Activated CD8-positive, alpha-beta memory T cell treated with anti-CD3 and anti-CD28 coated beads, Interleukin-2, amount 50 U/mL, for 1 hour (primary cell): ENCODE results near the gene WIPF3.

Experiments
- DNase-seq: peaks from one replicate; pipeline ENCODE4 v3.0.0-alpha.2; 2020; ENCODE audit errors: extremely low read depth

Gene WIPF3

DNA sequence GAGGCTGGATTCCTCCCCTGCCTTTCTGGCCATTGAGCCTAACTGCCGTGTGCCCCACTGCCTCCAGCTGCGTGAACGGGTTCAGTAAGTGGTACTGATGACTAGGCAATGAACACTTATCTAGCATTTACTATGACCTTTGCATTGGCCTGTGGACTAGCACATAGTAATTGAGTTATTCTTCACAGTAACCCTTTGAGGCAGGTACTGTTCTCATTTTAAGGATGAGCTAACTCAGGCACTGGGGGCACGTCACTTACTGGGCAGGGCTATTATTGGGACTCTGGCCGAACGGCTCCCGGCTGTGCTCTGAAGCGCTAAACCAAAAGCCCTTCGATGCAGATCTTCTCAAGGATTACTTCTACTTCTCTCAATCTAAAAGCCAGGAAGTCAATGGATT lies 38.3 kb downstream of the WIPF3 start:
- DNase-seq: no peak

DNA sequence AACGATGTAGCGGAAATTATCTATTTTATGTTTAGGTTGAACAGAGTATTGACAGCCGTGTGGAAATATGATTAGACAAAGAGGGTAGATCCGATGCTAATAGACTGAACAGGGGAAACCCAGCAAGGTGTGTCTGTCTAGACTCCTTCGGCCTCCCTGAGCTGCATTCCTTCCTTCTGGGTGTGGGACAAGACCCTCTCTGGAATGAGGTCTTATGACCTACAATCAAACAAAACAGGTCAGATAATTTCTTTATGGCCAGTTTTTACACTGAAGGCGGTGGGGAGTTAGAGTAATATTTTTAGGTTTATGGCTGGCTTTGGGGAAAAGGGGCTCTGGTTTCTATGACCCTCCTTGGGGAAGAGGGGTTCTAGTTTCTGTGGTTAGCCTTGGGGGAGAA lies 41.2 kb downstream of the WIPF3 start:
- no peak for DNase-seq

DNA sequence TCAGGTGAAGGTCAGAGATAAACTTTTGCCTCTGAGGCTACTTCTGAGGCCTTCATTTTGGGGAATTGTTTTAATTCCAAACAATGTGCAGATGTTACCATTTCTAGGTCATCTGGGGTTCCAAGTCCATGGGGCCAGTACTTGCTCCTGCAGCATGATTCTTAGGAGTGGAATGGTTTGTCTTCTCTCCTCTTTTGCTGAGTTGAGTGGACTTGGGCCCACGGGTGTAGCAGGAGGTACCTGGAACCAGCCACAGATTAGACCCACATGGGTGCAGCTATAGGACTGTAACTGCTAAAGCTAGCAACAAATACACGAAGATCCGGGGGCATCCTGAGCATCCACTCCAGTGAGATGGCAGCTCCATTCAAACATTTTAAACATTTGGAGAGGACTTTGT lies 41.6 kb downstream of the WIPF3 start:
- no peak for DNase-seq

DNA sequence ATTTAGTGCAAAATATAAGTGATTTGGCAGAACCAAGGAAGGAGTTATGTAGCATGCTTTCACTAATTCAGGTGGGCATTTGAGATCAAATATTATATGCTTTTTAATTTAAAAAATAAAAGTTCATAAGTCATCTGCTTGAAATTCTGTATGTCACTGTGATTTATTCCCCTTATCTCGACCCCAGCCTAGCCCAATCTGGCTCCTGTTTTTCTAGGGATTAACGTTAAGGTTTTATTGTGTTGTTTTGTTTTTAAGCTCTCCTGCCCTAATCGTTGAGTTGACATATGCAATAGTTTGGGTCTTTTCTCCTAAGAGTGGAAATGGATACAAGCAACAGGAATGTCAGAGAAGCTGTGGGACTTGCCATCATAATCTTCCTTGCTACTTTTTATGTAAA lies 42.6 kb downstream of the WIPF3 start:
- DNase-seq: no peak

DNA sequence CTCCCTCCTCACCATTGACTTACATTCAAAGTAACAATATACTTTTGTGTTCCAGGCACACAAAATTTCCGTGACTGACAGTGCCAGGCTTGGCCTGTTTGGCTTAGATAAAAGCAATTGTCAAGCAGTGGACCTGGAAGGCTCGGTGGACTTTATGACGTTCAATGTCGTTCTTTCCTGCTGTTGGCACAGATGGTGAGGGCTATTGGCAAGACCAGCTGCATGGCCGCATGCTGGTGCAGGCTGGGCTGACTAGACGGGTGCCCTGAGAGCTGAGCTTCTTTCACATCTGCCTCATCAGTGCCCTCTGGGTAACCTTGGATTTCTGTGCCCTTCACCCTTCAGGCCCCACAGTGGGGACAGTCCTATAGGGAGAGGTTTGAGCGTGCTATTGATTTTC lies 45.2 kb downstream of the WIPF3 start:
- DNase-seq: no peak

DNA sequence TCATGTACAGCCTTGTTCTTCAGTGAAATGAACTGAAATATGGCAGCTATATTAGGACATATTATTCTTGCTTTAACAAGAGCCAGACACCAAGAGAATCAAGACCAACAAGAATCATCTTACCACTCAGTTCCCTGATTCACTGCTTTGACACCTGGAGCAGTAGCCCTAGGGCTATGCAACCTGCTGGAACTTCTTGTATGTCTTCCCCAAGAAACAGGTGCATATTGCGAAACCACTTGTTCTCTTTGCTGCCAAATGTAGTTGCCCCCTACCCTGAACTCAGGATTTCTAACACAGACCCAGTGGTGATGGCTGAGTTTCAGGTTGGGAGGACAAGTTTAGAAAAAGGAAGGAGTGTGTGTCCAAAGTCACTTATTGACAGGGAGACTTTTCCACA lies 46.1 kb downstream of the WIPF3 start:
- no peak for DNase-seq

DNA sequence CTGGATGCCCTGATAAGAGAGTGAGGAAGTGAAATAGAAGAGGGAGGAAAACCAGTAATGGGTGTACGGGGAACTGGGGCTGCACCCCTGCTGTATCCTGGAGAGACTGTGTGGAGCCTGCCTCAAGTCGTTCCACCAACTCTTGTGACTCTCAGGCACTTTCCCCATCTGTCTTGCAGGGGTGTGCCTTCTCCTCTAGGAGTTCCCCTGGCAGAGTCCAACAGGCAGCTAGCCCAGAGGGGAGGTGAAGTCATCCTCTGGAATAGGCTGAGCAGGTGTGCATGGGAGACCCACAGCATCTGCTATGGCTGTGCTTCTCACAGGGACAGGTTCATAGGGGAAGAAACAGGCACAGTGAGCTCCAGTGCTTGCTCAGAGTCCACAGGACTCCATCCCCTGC lies 46.8 kb downstream of the WIPF3 start:
- no peak for DNase-seq

DNA sequence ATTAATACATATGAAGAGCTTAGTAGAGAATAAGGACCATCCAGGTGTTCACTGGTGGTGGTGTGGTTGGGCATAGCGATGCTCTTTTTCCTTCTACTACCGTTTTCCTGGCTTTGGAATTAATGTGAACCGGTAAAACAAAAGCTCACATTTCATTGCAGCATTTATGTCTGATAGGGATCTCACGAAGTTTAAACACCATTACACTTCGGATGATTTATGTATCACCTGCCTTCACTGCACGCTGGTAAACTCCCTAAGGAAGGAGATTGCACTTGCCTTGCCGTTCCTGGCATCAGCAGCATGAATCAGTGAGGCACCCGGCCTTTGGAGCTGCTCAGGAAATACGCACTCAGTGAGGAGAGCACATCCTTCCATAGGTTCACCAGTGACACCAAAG lies 47.5 kb downstream of the WIPF3 start:
- no peak for DNase-seq

DNA sequence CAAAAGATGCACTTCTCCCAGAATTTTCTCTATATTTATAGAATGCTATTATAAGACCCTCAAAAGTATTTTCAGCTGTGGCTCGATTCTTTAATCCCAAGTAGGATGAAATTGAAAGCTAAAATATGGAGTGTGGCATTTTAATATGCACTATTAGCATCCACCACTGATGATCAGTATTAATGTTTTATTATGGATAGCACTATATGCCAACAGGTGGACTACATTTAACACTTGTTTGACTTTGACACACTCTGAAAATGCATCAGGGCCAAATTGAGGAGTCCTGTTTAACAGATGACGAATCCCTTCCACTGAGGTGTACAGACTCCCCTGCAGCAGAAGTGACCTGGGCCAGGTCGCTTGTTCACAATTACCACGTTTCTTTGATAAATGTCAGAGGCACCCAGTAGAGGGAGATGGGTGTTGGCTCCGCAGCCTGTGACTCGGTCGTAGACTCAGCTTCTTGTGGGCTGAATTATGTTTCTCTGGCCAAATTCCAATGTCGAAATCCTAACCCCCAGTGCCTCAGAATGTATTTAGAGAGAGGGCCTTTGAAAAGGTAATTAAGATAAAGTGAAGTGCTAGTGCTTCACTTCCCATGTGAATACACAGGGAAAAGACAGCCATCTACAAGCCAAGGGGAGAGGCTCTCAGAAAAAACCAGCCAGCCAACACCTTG lies 48.1 kb downstream of the WIPF3 start:
- DNase-seq: no peak

DNA sequence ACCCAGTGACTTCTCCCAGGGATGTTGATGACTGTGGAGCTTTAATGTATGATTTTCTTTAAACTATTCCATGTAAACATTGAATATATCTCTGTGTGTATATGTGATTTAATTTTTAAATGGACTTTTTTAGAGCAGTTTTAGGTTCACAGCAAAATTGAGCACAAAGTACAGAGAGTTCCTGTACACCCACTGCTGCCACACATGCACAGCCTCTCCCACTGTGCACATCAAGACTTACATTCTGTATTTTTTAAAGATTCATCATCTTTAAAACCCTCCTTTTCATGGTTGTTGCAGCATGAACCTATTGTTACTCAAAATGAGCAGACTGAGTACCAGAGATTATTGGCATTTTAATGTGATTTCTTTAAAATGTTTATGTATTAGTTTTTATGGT lies 51.3 kb downstream of the WIPF3 start:
- no peak for DNase-seq

DNA sequence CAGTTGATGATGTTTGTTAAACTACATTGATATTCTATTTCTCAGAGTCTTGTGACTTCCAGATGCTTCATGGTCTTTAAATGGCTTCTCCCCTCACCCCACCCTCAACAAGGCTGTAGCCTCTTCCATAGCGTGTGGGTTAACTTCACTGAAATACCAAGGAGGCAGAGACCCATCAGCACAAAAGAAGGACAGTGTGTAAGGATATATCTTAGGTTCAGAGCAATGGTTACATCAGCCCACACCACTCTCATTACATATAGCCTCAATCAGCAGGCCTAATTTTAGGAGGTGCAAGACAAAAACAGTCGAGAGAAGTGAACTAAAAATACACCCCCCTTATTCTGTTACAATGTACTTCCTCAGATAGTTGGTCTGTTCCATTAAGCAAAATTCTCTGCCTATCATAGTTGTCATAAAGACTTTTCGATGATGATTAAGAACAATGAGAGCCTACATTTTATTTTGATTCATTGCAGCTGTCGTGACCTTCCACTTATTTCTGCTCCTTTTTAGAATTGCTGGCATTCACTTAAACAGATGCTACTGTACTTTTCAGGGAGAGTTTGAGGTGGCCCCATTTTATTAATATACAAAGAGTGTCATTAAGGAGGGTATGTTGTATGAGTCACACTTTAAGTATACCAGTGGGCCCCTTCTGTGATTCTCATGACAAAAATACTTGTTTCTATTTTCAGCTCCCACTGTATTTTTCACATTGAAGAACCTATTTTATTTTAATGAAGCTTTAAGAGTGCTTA lies 52.1 kb downstream of the WIPF3 start:
- no peak for DNase-seq

DNA sequence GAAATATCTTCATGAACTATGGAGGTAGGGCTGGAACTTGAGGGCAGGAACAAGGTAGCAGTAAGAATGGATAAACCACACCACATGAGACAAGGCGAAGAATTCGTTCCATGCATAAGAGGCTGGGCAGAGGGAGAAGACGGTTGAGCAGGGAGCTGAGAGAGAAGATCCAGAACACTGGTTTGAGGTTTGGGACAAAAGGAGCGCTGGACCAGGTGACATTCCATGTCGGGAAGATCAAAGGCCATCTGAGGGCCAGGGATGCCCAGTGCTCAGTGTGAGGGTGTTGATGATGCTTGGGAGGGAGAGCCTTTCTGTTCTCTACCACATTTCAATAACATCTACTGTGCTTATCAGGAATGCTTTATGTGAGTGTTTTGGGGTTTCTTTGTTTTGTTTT lies 52.8 kb downstream of the WIPF3 start:
- DNase-seq: no peak

DNA sequence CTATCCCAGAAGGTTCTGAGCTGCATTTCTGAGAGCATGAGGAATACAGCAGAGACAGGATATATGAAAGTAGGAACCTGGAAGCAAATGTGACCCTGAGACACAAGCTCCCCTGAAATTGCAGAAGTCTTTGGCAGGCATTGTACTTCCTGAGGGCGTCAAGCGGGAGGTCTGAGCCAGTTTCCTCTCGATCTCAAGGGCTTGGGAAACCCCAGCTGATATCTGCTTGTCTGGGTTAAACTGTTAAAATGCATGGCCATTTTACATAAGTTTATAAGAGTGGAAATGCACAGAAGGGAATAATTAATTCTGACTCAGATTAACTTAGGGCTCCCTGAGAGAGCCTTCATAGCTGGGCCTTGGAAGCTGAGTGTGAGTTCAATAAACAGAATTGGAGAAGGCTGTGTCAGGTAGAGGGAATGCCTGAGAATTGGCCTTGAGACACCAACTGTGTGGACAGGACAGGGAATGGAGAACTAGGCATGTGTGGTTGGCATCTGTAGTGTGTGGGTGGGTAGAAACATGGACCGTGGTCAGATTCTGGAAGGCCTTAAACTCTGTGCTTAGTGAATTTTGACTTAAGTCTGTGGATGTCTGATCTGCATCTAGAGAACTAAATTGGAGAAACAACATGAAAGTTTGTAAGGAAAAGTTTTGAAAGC lies 53.3 kb downstream of the WIPF3 start:
- no peak for DNase-seq

DNA sequence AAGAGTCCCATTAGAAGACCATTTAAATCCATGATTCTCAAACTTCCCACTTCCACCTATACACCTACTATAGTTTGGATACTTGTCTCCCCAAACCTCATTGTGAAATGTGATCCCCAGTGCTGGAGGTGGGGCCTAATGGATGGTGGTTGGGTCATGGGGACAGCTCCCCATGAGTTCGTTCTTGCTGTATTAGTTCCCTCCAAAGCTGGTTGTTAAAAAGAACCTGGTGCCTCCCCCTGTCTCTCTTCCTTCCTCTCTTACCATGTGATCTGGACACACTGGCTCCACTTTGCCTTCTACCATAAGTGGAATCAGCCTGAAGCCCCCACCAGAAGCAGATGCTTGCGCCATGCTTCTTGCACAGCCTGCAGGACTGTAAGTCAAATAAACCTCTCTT lies 53.9 kb downstream of the WIPF3 start:
- no peak for DNase-seq

DNA sequence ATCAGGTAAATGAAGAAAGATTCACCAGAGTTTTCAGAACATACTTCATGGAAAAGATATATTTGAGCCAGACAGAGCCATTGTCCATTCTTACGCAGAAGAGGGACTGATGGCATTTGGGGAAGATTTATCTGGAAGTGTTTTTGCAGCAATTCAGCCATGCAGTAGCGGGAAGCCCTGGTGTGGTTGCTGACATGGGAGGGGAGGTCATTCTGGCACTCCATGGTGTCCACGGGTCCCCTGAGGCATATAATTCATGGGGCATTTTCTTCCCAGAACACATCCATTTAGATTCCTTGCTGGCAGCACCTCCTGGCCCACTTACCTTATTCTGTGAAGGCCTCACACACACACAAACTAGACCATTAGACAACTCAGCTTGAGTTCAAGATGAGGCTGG lies 55.6 kb downstream of the WIPF3 start:
- no peak for DNase-seq

DNA sequence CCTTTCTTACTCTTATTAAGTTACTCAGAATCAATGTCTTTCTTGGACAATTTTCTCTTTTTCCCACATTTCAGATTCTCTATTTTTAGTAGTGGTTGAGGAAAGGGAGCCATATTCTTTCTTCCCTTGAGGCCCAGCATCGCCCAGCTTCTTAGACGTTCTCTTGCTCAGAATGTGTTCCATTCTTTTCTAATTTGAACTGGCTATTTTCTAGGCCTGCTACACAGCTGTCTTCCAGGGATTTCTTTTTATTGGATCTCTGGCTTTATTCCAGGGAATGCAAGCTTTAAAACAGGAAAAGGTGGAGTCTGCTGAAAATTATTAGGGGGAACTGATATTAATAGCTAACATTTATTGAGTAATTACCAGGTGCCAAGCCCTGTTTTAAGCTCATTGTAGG lies 58.3 kb downstream of the WIPF3 start:
- DNase-seq: no peak

DNA sequence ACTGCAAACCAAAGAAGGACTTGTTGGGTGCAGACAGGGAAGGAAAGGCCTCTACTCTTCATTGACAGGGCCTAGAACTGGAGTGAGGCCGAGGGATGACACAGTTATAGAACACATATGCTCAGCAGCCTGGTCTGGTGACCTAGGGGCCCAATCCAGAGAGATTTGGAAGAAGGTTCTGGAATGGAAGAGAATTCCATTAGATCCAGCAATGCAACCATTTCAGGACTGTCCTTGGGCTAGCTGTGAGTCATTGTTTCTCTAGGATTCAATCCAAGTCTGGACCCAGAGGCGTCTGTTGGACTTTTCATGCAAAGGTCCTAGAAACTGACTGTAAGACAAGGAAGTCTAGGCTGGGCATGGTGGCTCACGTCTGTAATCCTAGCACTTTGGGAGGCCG lies 59.2 kb downstream of the WIPF3 start:
- DNase-seq: no peak

DNA sequence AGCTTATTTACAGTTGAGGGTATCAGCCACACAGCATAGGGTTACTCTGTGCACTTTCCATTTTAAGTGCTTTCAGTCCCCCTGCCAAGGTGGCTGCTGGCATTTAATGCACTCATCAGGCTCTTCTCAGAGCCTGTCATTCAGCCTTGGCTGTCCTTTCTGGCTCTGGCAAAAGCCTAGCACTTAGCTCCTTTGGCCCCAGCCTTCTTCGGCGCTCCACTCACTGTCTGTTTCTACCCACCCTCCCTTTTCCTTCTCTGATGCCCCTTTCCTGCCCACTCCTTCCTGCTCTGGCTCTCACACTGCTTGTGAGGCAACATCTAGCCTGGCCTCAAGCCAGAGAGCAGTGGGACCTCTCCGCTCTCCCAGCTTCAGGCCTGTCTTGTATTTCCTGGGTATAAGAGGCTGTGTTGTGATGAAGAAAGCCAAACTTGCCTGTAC lies 60.2 kb downstream of the WIPF3 start:
- no peak for DNase-seq

DNA sequence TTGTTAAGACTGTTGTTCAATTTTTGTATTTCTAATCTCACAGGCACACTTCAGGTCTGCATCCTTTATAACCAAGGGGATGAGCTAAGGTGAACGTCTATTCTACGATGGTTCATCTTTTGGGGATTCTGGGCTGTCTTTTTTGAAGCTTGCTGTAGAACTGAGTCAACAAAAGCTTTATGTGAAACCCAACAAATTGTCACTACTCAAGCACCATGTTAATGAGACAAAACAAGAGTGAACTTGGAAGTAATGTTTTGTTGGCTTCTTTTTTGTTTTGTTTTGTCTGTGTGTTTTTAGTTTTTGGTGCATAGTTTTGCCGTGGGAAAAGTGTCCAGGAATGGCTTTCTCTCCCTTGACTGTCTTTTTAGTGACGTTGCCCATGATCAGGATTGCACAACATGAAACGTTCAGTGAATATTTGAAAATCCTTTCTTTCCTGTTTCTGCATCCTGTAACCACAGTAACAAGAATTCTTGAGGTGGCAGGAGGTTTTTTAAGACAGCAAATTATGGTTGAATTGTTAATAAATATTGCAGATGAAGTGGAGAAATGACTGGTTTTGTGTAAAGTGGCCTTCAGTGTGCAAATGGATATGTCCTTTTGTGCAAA lies 65.6 kb downstream of the WIPF3 start:
- no peak for DNase-seq

DNA sequence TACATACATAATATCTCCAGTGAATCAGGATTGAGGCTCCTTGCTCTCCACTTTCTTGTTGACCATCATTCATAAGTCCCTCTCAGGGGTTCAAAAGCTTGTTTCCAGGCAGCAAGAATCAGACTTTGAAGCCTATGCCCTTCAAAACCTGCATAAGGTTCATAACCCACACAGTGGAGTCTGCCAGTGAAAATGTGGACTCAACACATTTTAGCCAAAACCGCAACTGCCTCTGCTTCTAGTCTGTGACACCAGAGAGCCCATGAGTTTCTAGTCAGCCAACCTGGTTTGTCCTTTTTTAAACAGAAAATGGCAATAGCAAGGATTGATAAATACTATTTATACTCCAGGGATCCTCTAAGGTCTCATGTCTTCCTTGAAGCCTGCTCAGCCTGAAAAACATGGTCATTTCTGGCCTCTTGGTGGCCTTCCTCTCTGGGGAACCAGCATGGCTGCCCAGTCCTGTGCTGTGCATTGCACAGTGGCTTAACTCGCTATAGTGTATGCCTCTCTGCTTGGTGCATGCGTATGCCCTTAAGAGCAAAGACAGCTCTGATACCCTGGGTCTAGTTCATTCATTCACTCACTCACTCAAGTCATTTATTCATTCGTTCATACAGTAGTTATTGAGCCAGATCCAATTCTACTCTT lies 67.5 kb downstream of the WIPF3 start:
- DNase-seq: no peak

DNA sequence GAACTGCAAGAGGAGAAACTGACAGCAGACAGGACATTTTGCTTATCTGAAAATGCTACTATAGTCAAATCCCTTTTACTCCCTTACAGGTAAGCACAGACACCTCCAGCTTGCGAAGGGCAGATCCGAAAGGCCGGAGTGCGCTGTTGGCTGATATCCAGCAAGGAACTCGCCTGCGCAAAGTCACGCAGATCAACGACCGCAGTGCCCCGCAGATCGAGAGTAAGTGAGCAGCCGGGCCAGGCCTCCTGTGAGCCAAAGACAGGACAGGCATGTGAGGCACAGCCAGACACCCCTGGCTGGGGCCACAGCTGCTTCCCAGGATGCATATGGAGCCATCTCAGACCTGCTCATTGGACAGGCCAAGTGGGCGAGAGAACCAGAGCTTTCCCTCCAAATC lies 69.4 kb downstream of the WIPF3 start:
- DNase-seq: no peak

DNA sequence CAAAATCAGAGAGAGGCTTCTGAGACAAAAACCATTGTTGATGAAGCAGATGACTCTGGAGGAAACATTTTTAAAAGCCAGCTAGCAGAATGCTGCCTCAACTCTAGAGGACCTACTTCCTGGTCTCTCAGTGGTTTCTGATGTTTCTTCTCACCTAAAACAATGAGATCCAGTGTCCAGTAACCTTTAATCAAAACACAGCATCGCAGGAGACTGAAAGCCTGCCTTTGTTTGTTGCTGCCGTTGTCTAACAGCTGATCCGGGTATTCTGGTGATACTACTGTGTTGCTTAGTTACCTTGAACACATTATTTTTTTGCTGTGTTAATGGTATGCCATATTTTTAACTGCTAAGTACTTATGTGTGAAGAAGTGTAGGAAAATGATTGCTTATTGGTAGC lies 70.9 kb downstream of the WIPF3 start:
- no peak for DNase-seq
